ENCODE data around the gene LSG1. TPM values are rescaled to one million over a fixed set of nuclear protein-coding genes. Genes with fewer than 3 reads are reported as not detected.

LSG1 gene
- total RNA-seq, 1 experiment from 2014 or later: 39.7 TPM

GRCh38 chr3:194686816-194687637 is 15.0 kb upstream of the LSG1 start:
- Histone ChIP-seq H3K9me3 (ENCODE audit: control insufficient read depth in 1 of 2, insufficient read depth in 1 of 2, low read depth in 1 of 2, low read length in 2 of 2) (no peaks in the 10 kb centered on the region), H3K4me3 (replicated peaks in 1 of 2; ENCODE audit: low read depth in 1 of 2, low read length in 2 of 2) (no peak overlapping the region), H3K9ac (ENCODE audit: low read length) (no peak overlapping the region), H2AFZ (ENCODE audit: low read depth, low read length, poor library complexity, severe bottlenecking) (no peak overlapping the region), H3K79me2 (ENCODE audit: insufficient read depth, low read length) (no peaks in the 10 kb centered on the region), H3K9me2 (ENCODE audit: insufficient read depth) (no peaks in the 10 kb centered on the region), H3K4me2 (ENCODE audit: low read length) (no peak overlapping the region), H3K36me3 (ENCODE audit: control insufficient read depth in 1 of 2, insufficient read depth in 2 of 2, low read length in 2 of 2) (no peaks in the 10 kb centered on the region), H3K27me3 (ENCODE audit: insufficient read depth, low read length) (no peaks in the 10 kb centered on the region), H3K4me1 (ENCODE audit: control insufficient read depth in 1 of 2, insufficient read depth in 2 of 2, low read length in 2 of 2) (peaks cover 22 to 50% of the 10 kb centered on the region in 2 experiments), H4K20me1 (ENCODE audit: insufficient read depth) (no peaks in the 10 kb centered on the region), H3K27ac (ENCODE audit: low read depth, low read length) (no peak overlapping the region; the same call in 1 of the 2 replicates)
- ATAC-seq: no peak
- no peak for DNase-seq (ENCODE audit: low read depth, low spot score)
- intact Hi-C loops (cut with micrococcal nuclease): no loop called here
- BruUV-seq (replicated peaks): no TSS peak
- CTCF ChIA-PET: no interaction called here
- RAD21 ChIA-PET (ENCODE audit: low non-redundant PET in 1 of 2, low total read pairs in 2 of 2, uncharacterized antibody in 2 of 2, unreplicated experiment in 2 of 2): no interaction called here
- TF ChIP-seq ATF3 (IDR thresholded peaks at IDR 0.05) (no peak), REST (IDR thresholded peaks at IDR 0.05; ENCODE audit: low read depth) (no peak), ZFX (IDR thresholded peaks at IDR 0.05) (no peak), RAD21 (IDR thresholded peaks at IDR 0.05; ENCODE audit: low read depth) (no peak), EZH2phosphoT487 (IDR thresholded peaks at IDR 0.05; ENCODE audit: borderline replicate concordance) (no peak), POLR2A (IDR thresholded peaks at IDR 0.05; ENCODE audit: borderline replicate concordance, extremely low read depth, insufficient read depth, insufficient read length) (no peak), POLR2AphosphoS5 (IDR thresholded peaks at IDR 0.05; ENCODE audit: low read depth, low read length) (no peak), CTCF (IDR thresholded peaks at IDR 0.05 in 2 of 3, conservative IDR thresholded peaks at IDR 0.05 in 1 of 3; ENCODE audit: borderline replicate concordance in 1 of 3, insufficient read depth in 1 of 3, low read depth in 2 of 3, low read length in 2 of 3) (no peak), EGR1 (IDR thresholded peaks at IDR 0.05; ENCODE audit: low read depth) (no peak), ZNF274 (IDR thresholded peaks at IDR 0.05; ENCODE audit: low read depth, low read length) (no peak), SIN3A (IDR thresholded peaks at IDR 0.05; ENCODE audit: low read depth) (no peak), SRF (IDR thresholded peaks at IDR 0.05; ENCODE audit: low read depth) (no peak), SP1 (IDR thresholded peaks at IDR 0.05; ENCODE audit: low read depth) (no peak)
- POLR2A ChIA-PET: interaction anchor here (0.9 to 1.8 kb wide), 4 partner anchors 25 to 859 kb away, joined by 3 to 4 read pairs (median 3); no protein-coding TSS in a partner anchor

Data from HCT116 (cell line).